GM12872 (cell line): ENCODE data around the gene MARCHF9.

ENCODE experiments used
- TF ChIP-seq, protein P1 (sequence below): IDR thresholded peaks from 3 replicates; pipeline ENCODE4 v1.5.1; 2011; ENCODE audit warnings: low read depth, mild to moderate bottlenecking, low read length, moderate library complexity; ENCODE audit not compliant: insufficient read depth

The MARCHF9 gene

GRCh38 chr12:57796996-57797395 is 42.1 kb downstream of the MARCHF9 start:
- TF ChIP-seq, protein P1, sequence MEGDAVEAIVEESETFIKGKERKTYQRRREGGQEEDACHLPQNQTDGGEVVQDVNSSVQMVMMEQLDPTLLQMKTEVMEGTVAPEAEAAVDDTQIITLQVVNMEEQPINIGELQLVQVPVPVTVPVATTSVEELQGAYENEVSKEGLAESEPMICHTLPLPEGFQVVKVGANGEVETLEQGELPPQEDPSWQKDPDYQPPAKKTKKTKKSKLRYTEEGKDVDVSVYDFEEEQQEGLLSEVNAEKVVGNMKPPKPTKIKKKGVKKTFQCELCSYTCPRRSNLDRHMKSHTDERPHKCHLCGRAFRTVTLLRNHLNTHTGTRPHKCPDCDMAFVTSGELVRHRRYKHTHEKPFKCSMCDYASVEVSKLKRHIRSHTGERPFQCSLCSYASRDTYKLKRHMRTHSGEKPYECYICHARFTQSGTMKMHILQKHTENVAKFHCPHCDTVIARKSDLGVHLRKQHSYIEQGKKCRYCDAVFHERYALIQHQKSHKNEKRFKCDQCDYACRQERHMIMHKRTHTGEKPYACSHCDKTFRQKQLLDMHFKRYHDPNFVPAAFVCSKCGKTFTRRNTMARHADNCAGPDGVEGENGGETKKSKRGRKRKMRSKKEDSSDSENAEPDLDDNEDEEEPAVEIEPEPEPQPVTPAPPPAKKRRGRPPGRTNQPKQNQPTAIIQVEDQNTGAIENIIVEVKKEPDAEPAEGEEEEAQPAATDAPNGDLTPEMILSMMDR: no peak

DNA sequence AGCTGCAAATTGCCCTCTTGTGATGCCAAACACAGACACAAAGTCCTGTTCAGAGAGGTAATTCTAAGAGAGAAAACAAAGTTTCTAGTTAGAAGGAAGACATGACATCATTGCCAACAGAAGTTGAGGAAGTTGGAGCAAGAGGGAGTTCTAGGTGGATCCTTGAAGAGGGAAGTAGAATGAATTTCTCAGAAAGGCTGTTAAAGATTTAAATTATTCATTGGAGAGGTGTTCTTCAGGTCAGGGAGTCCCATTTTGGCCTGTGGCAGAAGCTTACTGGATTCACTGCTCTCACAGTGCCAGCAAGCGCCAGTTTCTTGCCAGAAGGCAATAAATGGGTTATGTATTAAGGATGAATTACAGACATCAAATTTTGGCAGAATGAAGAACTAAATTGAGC is 43.0 kb downstream of the MARCHF9 start:
- TF ChIP-seq, protein P1: no peak

GRCh38 chr12:57800965-57801364 is 46.1 kb downstream of the MARCHF9 start:
- TF ChIP-seq, protein P1: no peak

DNA sequence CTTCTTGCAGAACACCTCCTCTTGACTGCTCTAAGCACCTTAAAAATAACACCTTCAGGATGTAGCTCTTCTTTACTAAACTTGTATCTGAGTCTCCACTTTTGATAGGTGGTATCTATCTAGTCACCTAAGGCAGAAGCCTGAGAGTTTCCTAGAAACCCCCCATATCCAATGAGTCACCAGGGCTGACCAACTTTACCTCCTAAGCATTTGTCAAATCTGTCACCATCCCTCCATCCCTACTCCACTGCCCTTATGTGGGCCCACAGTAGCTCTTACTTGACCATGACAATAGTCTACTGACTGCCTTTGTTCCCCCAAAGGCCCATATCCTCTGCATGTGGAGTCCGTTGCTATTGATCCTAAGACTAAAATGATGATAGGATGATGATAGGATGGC is 47.7 kb downstream of the MARCHF9 start:
- TF ChIP-seq, protein P1: no peak

- TF ChIP-seq, protein P1: peak; percentile 78
Measured at GRCh38 chr12:57803319-57803893, 48.5 kb downstream of the MARCHF9 start.

- TF ChIP-seq, protein P1: no peak
Measured at GRCh38 chr12:57806677-57807076, 51.8 kb downstream of the MARCHF9 start.

DNA sequence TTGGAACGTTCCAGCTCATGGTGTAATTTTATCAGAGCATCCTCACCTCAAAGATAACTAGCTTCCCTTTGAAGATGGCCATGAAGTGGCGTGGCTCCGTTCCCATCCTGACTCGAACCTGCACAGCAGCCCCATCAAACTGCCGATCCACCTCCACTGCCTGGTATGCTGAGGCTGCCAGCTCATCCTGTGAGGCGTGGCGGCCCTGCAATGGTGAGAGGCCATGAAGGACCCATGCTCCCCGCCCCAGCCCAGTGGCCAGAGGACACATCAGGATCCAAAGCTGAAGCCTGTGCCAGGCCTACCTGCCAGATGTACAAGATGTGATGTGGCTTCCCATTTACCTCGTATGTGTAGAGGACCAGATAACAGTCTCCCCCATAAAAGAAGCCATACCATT is 52.4 kb downstream of the MARCHF9 start:
- TF ChIP-seq, protein P1: no peak
